Stomach (tissue), 9 donors: ENCODE measurements around the gene AADACL4. TPM values are rescaled to one million over a fixed set of nuclear protein-coding genes. Genes with fewer than 3 reads are reported as not detected.

ENCODE experiments used
- DNase-seq, 2 donors: peaks; one replicate each; pipeline versions ENCODE4 v3.0.0 to v3.0.0-alpha.2; 2013 to 2019
- H3K27ac ChIP-seq, 5 donors: fragments of 200-600 bp in 4 of 5; sonication (generic) in 4 of 5; one replicate each; pipeline ENCODE4 v1.5.1; 2013 to 2019; ENCODE audit warnings: mild to moderate bottlenecking in 1 of 5, moderate library complexity in 1 of 5
- H3K27me3 ChIP-seq, 3 donors: fragments of 200-600 bp; sonication (generic); one replicate each; pipeline ENCODE4 v1.5.1; 2017 to 2019; ENCODE audit warnings: mixed run types in 1 of 3
- H3K36me3 ChIP-seq, 4 donors: fragments of 200-600 bp; sonication (generic); 1 replicate in 3 of 4; 2 replicates in 1 of 4; pipeline ENCODE4 v1.5.1; 2016 to 2019
- H3K4me1 ChIP-seq, 4 donors: fragments of 200-600 bp; sonication (generic); one replicate each; pipeline ENCODE4 v1.5.1; 2016 to 2019
- H3K4me3 ChIP-seq, 4 donors: fragments of 200-600 bp; sonication (generic) in 3 of 4; one replicate each; pipeline ENCODE4 v1.5.1; 2016 to 2019; ENCODE audit warnings: mild to moderate bottlenecking in 1 of 4
- H3K9me3 ChIP-seq, 4 donors: fragments of 200-600 bp; sonication (generic); one replicate each; pipeline ENCODE4 v1.5.1; 2016 to 2019
- EP300 ChIP-seq: sonication (generic); formaldehyde crosslinking; IDR thresholded peaks from one replicate; pipeline ENCODE4 v1.6.1; 2017; ENCODE audit warnings: antibody characterized with exemption
- POLR2A ChIP-seq, 4 donors: fragments of 450-650 bp; IDR thresholded peaks; one replicate each; pipeline ENCODE4 v1.6.1; 2016; ENCODE audit warnings: antibody characterized with exemption in 4 of 4, control low read depth in 2 of 4, mild to moderate bottlenecking in 1 of 4, moderate library complexity in 1 of 4
- POLR2AphosphoS5 ChIP-seq, 3 donors: sonication (generic); formaldehyde crosslinking; IDR thresholded peaks; one replicate each; pipeline ENCODE4 v1.6.1; 2016; ENCODE audit warnings: antibody characterized with exemption in 3 of 3
- WGBS, 5 donors: extraction: QIAGEN DNeasy Blood & Tissue Kit in 3 of 5; methylation state at CpG; one replicate each; pipeline versions ENCODE4 v1.1.5 to v1.1.7; 2013 to 2018; 5-methylcytosine and 5-hydroxymethylcytosine counted together
- intact Hi-C: fragments of 100-400 bp; cut with DNase I; formaldehyde crosslinking; loops from one replicate; pipeline ENCODE4 v1.15.1; 2023; ENCODE audit warnings: low total_unique reads
- polyA plus RNA-seq, 3 donors: library from polyadenylated mRNA; stranded (reverse); fragments of 200-250 nt; gene quantifications; one replicate each; pipeline ENCODE4 v1.2.3, GENCODE V29; 2013
- total RNA-seq, 5 donors: library from RNA; depleted of rRNA; stranded (reverse); fragments of >200 nt; gene quantifications; one replicate each; pipeline versions ENCODE4 v1.1.0 to v1.2.3, GENCODE V29; 2014 to 2016
- TF ChIP-seq, protein P1 (sequence below), 7 experiments: fragments of 450-650 bp in 4 of 7; fragments of 200-600 bp in 3 of 7; sonication (generic) in 3 of 7; IDR thresholded peaks; one replicate each; pipeline ENCODE4 v1.5.1; 2016 to 2019; ENCODE audit warnings: antibody characterized with exemption in 7 of 7, control low read depth in 2 of 7, mild to moderate bottlenecking in 1 of 7
- donor health status: healthy with polysubstance abuse.
- donor health status: Bipolar disorder and iron deficiency.
- donor health status: healthy.

Gene AADACL4
- total and polyA plus RNA-seq, 8 donors = not detected

- intact Hi-C loops = no loop called here
- Histone ChIP-seq H3K4me3 (no peak overlapping the region), H3K27ac (no peak overlapping the region), H3K4me1 (no peaks in the 10 kb centered on the region), H3K36me3 (no peaks in the 10 kb centered on the region), H3K9me3 (peaks cover 0 to 12% (median 6%) of the 10 kb centered on the region in 4 donors), H3K27me3 (no peaks in the 10 kb centered on the region)
- WGBS, 5 donors = 6 to 44% (median 24%) methylated on average over 1 of the region's 1 CpG
- DNase-seq = no peak
- TF ChIP-seq POLR2AphosphoS5 (IDR thresholded peaks at IDR 0.05) (no peak), EP300 (no peak)
- TF ChIP-seq, protein P1, sequence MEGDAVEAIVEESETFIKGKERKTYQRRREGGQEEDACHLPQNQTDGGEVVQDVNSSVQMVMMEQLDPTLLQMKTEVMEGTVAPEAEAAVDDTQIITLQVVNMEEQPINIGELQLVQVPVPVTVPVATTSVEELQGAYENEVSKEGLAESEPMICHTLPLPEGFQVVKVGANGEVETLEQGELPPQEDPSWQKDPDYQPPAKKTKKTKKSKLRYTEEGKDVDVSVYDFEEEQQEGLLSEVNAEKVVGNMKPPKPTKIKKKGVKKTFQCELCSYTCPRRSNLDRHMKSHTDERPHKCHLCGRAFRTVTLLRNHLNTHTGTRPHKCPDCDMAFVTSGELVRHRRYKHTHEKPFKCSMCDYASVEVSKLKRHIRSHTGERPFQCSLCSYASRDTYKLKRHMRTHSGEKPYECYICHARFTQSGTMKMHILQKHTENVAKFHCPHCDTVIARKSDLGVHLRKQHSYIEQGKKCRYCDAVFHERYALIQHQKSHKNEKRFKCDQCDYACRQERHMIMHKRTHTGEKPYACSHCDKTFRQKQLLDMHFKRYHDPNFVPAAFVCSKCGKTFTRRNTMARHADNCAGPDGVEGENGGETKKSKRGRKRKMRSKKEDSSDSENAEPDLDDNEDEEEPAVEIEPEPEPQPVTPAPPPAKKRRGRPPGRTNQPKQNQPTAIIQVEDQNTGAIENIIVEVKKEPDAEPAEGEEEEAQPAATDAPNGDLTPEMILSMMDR (IDR thresholded peaks at IDR 0.05) = no peak
Observed at GRCh38 chr1:12709091-12709491, 65.2 kb downstream of the AADACL4 start.

DNA sequence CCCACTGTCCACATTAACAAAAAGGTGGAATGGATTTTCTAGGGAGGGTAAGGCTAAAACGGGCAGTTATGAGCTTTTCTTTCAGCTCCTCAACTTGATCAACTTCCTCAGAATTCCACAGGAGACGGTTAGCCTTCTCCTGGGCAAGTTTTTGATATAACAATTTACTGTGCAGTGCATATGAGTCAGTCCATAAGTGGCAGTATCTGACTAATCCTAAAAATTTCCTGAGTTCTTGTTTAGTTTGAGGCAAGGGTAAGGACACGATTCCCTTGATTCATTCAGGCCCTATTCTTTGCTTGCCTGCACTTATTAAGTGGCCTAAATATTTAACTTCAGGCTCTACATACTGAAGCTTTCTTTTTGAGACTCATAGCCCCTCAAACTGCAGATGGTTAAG is 65.8 kb downstream of the AADACL4 start:
- peaks cover 0 to 6% (median under 1%) of the 10 kb centered on the region in 4 donors for H3K9me3 ChIP-seq
- DNase-seq = no peak
- no peak overlapping the region for H3K27ac ChIP-seq
- TF ChIP-seq POLR2AphosphoS5 (IDR thresholded peaks at IDR 0.05) (no peak), POLR2A (IDR thresholded peaks at IDR 0.05) (no peak), EP300 (no peak)
- TF ChIP-seq, protein P1 (IDR thresholded peaks at IDR 0.05) = no peak
- intact Hi-C loops = no loop called here
- H3K4me3 ChIP-seq = no peak overlapping the region
- H3K4me1 ChIP-seq = no peaks in the 10 kb centered on the region
- no peaks in the 10 kb centered on the region for H3K27me3 ChIP-seq
- 60 to 78% (median 76%) methylated on average over 3 of the region's 3 CpGs for whole genome bisulfite sequencing, 5 donors
- no peaks in the 10 kb centered on the region for H3K36me3 ChIP-seq

- H3K9me3 ChIP-seq = no peaks in the 10 kb centered on the region
- H3K36me3 ChIP-seq = no peaks in the 10 kb centered on the region
- H3K27ac ChIP-seq = no peak overlapping the region
- intact Hi-C loops = no loop called here
- no peaks in the 10 kb centered on the region for H3K4me1 ChIP-seq
- TF ChIP-seq, protein P1 (IDR thresholded peaks at IDR 0.05) = no peak
- TF ChIP-seq EP300 = no peak
- H3K27me3 ChIP-seq = peaks cover 0 to 10% (median 0%) of the 10 kb centered on the region in 3 donors
- no peak for DNase-seq
- no peak overlapping the region for H3K4me3 ChIP-seq
- 64 to 74% (median 66%) methylated on average over 3 of the region's 3 CpGs for WGBS, 5 donors
Observed at GRCh38 chr1:12711536-12711935, 67.7 kb downstream of the AADACL4 start.

- 65 to 80% (median 72%) methylated on average over 1 of the region's 1 CpG for WGBS, 5 donors
- TF ChIP-seq, protein P1 (IDR thresholded peaks at IDR 0.05) = no peak
- TF ChIP-seq EP300 = no peak
- TF ChIP-seq POLR2AphosphoS5 (IDR thresholded peaks at IDR 0.05) = no peak
- TF ChIP-seq POLR2A (IDR thresholded peaks at IDR 0.05) = no peak
- H3K9me3 ChIP-seq = no peaks in the 10 kb centered on the region
Observed at GRCh38 chr1:12712076-12712475, 68.2 kb downstream of the AADACL4 start.

More at GRCh38 chr1:12712076-12712475, 68.2 kb downstream of the AADACL4 start:
- no peak overlapping the region for H3K4me3 ChIP-seq
- peaks cover 0 to 10% (median 0%) of the 10 kb centered on the region in 3 donors for H3K27me3 ChIP-seq
- H3K36me3 ChIP-seq = no peaks in the 10 kb centered on the region
- DNase-seq = no peak
- no peak overlapping the region for H3K27ac ChIP-seq
- intact Hi-C loops = no loop called here
- no peaks in the 10 kb centered on the region for H3K4me1 ChIP-seq
